H1 (cell line): ENCODE measurements around the gene ULK3.

Source experiments
- CBX8 ChIP-seq: fragments of 300-800, 300-1000 bp; sonication (generic); IDR thresholded peaks from 2 replicates; pipeline ENCODE4 v1.7.1; 2016; ENCODE audit warnings: low read depth, low read length, borderline replicate concordance
- CTCF ChIP-seq, 3 experiments: IDR thresholded peaks; 1 replicate in 2 of 3; 2 replicates in 1 of 3; pipeline versions ENCODE4 v1.5.1 to v1.6.1; 2011; ENCODE audit warnings: low read length in 3 of 3, mild to moderate bottlenecking in 3 of 3, inconsistent platforms in 2 of 3, low read depth in 1 of 3, moderate library complexity in 1 of 3; ENCODE audit not compliant: insufficient read depth in 1 of 3; ENCODE audit errors: control extremely low read depth in 1 of 3
- EP300 ChIP-seq, 2 experiments: IDR thresholded peaks; 1 replicate in 1 of 2; 2 replicates in 1 of 2; pipeline ENCODE4 v1.6.1; 2011 to 2012; ENCODE audit warnings: low read depth in 2 of 2, low read length in 2 of 2, mild to moderate bottlenecking in 2 of 2, borderline replicate concordance in 1 of 2, inconsistent platforms in 1 of 2, moderate library complexity in 1 of 2
- EZH2 ChIP-seq: fragments of 200-600 bp; sonication (generic); IDR thresholded peaks from 2 replicates; pipeline ENCODE4 v1.7.1; 2012; ENCODE audit warnings: low read depth, mild to moderate bottlenecking, moderate library complexity, low read length, inconsistent platforms; ENCODE audit not compliant: severe bottlenecking
- GABPA ChIP-seq: IDR thresholded peaks from 2 replicates; pipeline ENCODE4 v1.6.1; 2011; ENCODE audit warnings: mild to moderate bottlenecking, low read length, moderate library complexity, borderline replicate concordance; ENCODE audit not compliant: insufficient read depth
- KDM1A ChIP-seq: fragments of 200-600, 300-600 bp; sonication (generic); IDR thresholded peaks from 2 replicates; pipeline ENCODE4 v1.7.1; 2016; ENCODE audit warnings: mild to moderate bottlenecking, low read length, borderline replicate concordance
- MAX ChIP-seq: IDR thresholded peaks from 2 replicates; pipeline ENCODE4 v1.6.1; 2012; ENCODE audit warnings: inconsistent platforms
- POLR2A ChIP-seq, 2 experiments: IDR thresholded peaks; 1 replicate in 1 of 2; 2 replicates in 1 of 2; pipeline ENCODE4 v1.6.1; 2011; ENCODE audit warnings: low read depth in 2 of 2, low read length in 2 of 2, mild to moderate bottlenecking in 2 of 2; ENCODE audit errors: control extremely low read depth in 1 of 2
- RAD21 ChIP-seq, 2 experiments: IDR thresholded peaks in 1 of 2; conservative IDR thresholded peaks in 1 of 2; 2 replicates each; pipeline ENCODE4 v1.6.1; 2011; ENCODE audit warnings: low read depth in 2 of 2, low read length in 2 of 2, improper control_type of control experiment in 1 of 2, inconsistent platforms in 1 of 2, mild to moderate bottlenecking in 1 of 2, moderate library complexity in 1 of 2
- SUZ12 ChIP-seq: fragments of 200-600 bp; sonication (generic); IDR thresholded peaks from 2 replicates; pipeline ENCODE4 v1.6.1; 2012; ENCODE audit warnings: mild to moderate bottlenecking, inconsistent platforms, low read length, moderate library complexity, mixed read lengths
- TCF12 ChIP-seq: IDR thresholded peaks from 2 replicates; pipeline ENCODE4 v1.6.1; 2011; ENCODE audit warnings: low read depth, mild to moderate bottlenecking, low read length

- no peak for TF ChIP-seq CBX8
- no peak for TF ChIP-seq CTCF (IDR thresholded peaks at IDR 0.05; ENCODE audit: control extremely low read depth in 1 of 3, insufficient read depth in 1 of 3, low read depth in 1 of 3, low read length in 3 of 3)
- TF ChIP-seq EZH2: no peak
- TF ChIP-seq KDM1A: no peak
- TF ChIP-seq POLR2A (IDR thresholded peaks at IDR 0.05; ENCODE audit: control extremely low read depth in 1 of 2, low read depth in 2 of 2, low read length in 2 of 2): no peak
- TF ChIP-seq EP300 (IDR thresholded peaks at IDR 0.05; ENCODE audit: borderline replicate concordance in 1 of 2, low read depth in 2 of 2, low read length in 2 of 2): no peak
- no peak for TF ChIP-seq SUZ12
- TF ChIP-seq RAD21 (IDR thresholded peaks at IDR 0.05 in 1 of 2, conservative IDR thresholded peaks at IDR 0.05 in 1 of 2; ENCODE audit: low read depth in 2 of 2, low read length in 2 of 2): no peak
- TF ChIP-seq MAX: no peak
- no peak for TF ChIP-seq GABPA
- no peak for TF ChIP-seq TCF12
Observed at GRCh38 chr15:74804935-74805334, 38.0 kb downstream of the ULK3 start.
